Pancreas (tissue), 10 donors: ENCODE results near the gene TK1. TPM values are rescaled to one million over a fixed set of nuclear protein-coding genes. Genes with fewer than 3 reads are reported as not detected.
"Not testable (repeated sequence)": the region's sequence is repeated elsewhere in the genome, so short reads cannot be mapped to it uniquely, and the experiment has no call there.

Source experiments
- ATAC-seq, 4 donors: fragments of 200-7000 bp; cut with Tn5 transposase; one replicate each; pipeline versions ENCODE4 v1.8.0 to v1.9.1; 2020; ENCODE audit warnings: mild to moderate bottlenecking in 4 of 4, moderate library complexity in 4 of 4
- DNase-seq, 6 donors: peaks; one replicate each; pipeline ENCODE4 v3.0.0-alpha.2; 2020
- FAIRE-seq: peaks from 2 replicates; lab custom pipeline; 2012; peaks lifted over from hg19 to GRCh38; lab: Jason Lieb, UNC
- H3K27ac ChIP-seq, 4 donors: fragments of 200-600 bp; sonication (generic); 1 replicate in 3 of 4; 2 replicates in 1 of 4; pipeline versions ENCODE4 v1.5.0 to v1.8.0; 2020
- H3K27me3 ChIP-seq, 4 donors: fragments of 200-600 bp; one replicate each; pipeline ENCODE4 v1.8.0; 2021
- H3K36me3 ChIP-seq, 3 donors: fragments of 200-600 bp; sonication (generic) in 1 of 3; one replicate each; pipeline versions ENCODE4 v1.5.0 to v1.8.0; 2020 to 2021
- H3K4me1 ChIP-seq, 3 donors: fragments of 200-600 bp; one replicate each; pipeline ENCODE4 v1.8.0; 2021
- H3K4me3 ChIP-seq, 4 donors: fragments of 200-600 bp; sonication (generic) in 2 of 4; one replicate each; pipeline versions ENCODE4 v1.5.0 to v1.8.0; 2020 to 2021
- H3K9me3 ChIP-seq, 4 donors: fragments of 200-600 bp; one replicate each; pipeline ENCODE4 v1.8.0; 2021
- WGBS, 2 donors: extraction: QIAGEN DNeasy Blood & Tissue Kit; methylation state at CpG; one replicate each; pipeline ENCODE4 v1.1.7; 2013; 5-methylcytosine and 5-hydroxymethylcytosine counted together
- intact Hi-C, 3 donors: fragments of 100-400 bp; cut with DNase I; formaldehyde crosslinking; loops; one replicate each; pipeline versions ENCODE4 v1.11.1 to v1.14.2; 2022
- polyA plus RNA-seq, 2 donors: library from polyadenylated mRNA; stranded (reverse); fragments of 200-250 nt; gene quantifications; one replicate each; pipeline ENCODE4 v1.2.3, GENCODE V29; 2013
- total RNA-seq, 6 donors: library from RNA; stranded (reverse); fragmentation: NEBNext Ultra II Directional in 4 of 6; extraction: Animal tissue kit (Norgen Biotek cat#: 25700) in 4 of 6; gene quantifications; one replicate each; pipeline versions ENCODE4 v1.2.1 to v1.2.4, GENCODE V29; 2021 to 2023
- TF ChIP-seq, protein P1 (sequence below), 4 donors: fragments of 200-600 bp; sonication (generic) in 3 of 4; IDR thresholded peaks; one replicate each; pipeline versions ENCODE4 v1.5.0 to v1.8.0; 2021; ENCODE audit warnings: antibody characterized with exemption in 4 of 4
- donor health status: healthy with polysubstance abuse.
- donor health status: DM: no; HTN: no; CAD: no; lungs with moderate emphysema.
- donor health status: DM: no; HTN: no; CAD: no.
- donor health status: control.
- donor health status: control.
- donor health status: Bipolar disorder and iron deficiency.
- donor health status: DM: yes; HTN: yes; CAD: no.
- donor health status: DM: no; HTN: no; CAD: no.
- donor health status: DM: no; HTN: no; CAD: no.
- donor health status: DM: yes; HTN: yes; CAD: no.

TK1 gene
- total RNA-seq (1 to 10 TPM; 1.3 to 4.2 (median 3.2) TPM), polyA plus RNA-seq (1 to 10 TPM; 1.2 to 2.2 TPM)

DNA sequence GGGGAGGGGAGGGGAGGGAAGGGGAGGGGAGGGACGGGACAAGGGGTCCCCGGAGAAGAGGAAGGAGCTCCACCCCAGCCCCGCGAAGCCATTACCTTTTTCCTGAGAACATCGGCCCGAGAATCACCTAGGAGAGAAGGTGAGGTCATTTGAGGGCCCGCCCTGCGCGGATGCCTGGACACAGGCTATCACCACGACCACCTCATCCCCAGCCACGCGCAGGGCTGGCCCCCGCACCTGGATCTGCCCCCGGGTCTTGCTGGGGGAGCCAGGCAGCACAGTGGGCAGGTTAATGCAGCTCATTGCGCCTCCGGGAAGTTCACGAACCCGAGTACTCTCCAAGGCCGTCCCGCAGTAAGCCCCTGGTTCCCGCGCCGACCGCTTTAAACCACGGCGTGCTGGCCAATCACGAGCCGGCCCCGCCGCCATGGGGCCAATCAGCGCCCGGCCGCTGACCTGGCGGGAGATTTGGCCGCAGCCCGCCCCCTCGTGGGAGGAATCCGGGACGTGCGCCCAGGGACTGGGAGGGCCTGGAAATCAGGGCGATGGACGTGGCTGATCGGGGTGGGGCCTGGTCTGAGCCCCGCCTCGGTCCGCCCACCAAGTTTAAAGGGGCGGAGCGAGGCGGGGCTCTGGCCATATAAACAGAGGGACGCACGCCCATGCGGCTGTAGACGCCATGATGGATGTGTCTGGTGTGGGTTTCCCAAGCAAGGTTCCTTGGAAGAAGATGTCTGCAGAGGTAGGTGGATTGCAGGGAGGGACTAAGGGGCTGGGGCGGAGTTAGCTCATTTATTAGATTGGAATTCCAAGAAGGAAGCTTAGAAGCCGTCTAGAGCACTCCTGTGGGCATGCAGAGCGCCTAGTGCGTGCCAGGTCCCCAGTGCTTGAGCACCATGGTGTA is at the start of gene TK1, which contains the start of gene AFMID:
Gene TK1, minus strand, starts transcription at position 361 of the 904 bp plus-strand sequence. Its CDS starts 58 bp downstream, at position 303.
Gene AFMID, plus strand, starts transcription at position 671 of the 904 bp plus-strand sequence. Its CDS starts 9 bp downstream, at position 680.
- Histone ChIP-seq H3K4me3 (peak within 1 kb of the TSS; percentile 19 to 54 (median 36)), H3K9me3 (no peaks in the 10 kb centered on the region), H3K27me3 (no peaks in the 10 kb centered on the region), H3K27ac (peak within 1 kb of the TSS; percentile 11 to 65 (median 58)), H3K36me3 (peaks cover 0 to 10% (median 0%) of the 10 kb centered on the region in 3 donors), H3K4me1 (peaks cover 32 to 37% (median 32%) of the 10 kb centered on the region in 3 donors)
- intact Hi-C loops: no loop called here
- DNase-seq: peak; percentile 97 to 99 (median 99)
- TF ChIP-seq, protein P1, sequence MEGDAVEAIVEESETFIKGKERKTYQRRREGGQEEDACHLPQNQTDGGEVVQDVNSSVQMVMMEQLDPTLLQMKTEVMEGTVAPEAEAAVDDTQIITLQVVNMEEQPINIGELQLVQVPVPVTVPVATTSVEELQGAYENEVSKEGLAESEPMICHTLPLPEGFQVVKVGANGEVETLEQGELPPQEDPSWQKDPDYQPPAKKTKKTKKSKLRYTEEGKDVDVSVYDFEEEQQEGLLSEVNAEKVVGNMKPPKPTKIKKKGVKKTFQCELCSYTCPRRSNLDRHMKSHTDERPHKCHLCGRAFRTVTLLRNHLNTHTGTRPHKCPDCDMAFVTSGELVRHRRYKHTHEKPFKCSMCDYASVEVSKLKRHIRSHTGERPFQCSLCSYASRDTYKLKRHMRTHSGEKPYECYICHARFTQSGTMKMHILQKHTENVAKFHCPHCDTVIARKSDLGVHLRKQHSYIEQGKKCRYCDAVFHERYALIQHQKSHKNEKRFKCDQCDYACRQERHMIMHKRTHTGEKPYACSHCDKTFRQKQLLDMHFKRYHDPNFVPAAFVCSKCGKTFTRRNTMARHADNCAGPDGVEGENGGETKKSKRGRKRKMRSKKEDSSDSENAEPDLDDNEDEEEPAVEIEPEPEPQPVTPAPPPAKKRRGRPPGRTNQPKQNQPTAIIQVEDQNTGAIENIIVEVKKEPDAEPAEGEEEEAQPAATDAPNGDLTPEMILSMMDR (IDR thresholded peaks at IDR 0.05): peak; percentile 57 to 93 (median 87)
- ATAC-seq: peak; percentile 87 to 93 (median 88)
- FAIRE-seq: peak; percentile 13
- 3% methylated on average over 53 to 57 of the region's 57 CpGs for WGBS, 2 donors

GRCh38 chr17:78235885-78236284 is 49.0 kb upstream of the TK1 start:
- ATAC-seq (no peak), FAIRE-seq (no peak), DNase-seq (no peak)
- no peak overlapping the region for H3K27ac ChIP-seq
- peaks cover 0 to 13% (median 0%) of the 10 kb centered on the region in 4 donors for H3K27me3 ChIP-seq
- H3K9me3 ChIP-seq: no peaks in the 10 kb centered on the region
- WGBS, 2 donors: 83 to 87% methylated on average over 8 of the region's 8 CpGs
- intact Hi-C loops: no loop called here
- no peaks in the 10 kb centered on the region for H3K4me1 ChIP-seq
- no peaks in the 10 kb centered on the region for H3K36me3 ChIP-seq
- no peak overlapping the region for H3K4me3 ChIP-seq
- TF ChIP-seq, protein P1 (IDR thresholded peaks at IDR 0.05): no peak

GRCh38 chr17:78235022-78235421 is 48.2 kb upstream of the TK1 start:
- intact Hi-C loops, DNase-seq, H3K4me3 ChIP-seq, FAIRE-seq, H3K4me1 ChIP-seq, H3K36me3 ChIP-seq, ATAC-seq, H3K9me3 ChIP-seq, H3K27ac ChIP-seq: not testable (repeated sequence)
- WGBS, 2 donors: 76% methylated on average over 6 of the region's 6 CpGs
- peaks cover 0 to 19% (median 0%) of the 10 kb centered on the region in 4 donors for H3K27me3 ChIP-seq

DNA sequence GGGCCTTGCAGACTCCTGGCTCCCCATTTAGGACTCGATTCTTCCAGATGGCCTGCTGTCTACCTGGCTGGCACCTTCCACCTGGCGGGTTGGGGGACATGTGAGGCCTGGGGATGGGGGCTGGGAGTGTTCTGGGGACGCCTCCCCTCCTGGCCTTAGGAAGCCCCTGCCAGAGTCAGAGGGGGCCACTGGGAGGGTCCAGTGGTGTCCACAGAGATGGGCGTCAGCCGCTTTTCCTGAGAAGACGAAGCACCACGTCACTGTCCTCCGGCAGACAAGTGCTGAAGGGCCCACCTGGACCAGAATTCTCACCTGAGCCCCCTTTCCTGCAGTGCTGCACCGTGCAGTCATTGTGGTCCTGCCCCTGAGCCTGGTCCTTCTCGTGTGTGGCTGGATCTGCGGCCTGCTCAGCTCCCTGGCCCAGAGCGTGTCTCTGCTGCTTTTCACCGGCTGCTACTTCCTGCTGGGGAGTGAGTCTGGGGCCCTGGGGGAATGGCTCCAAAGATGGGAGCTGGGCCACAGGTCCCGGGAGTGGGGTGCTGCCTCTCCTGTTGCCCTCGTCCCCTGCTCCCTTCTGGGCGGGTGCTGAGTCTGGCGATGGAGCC is 47.5 kb upstream of the TK1 start:
- DNase-seq: no peak
- TF ChIP-seq, protein P1 (IDR thresholded peaks at IDR 0.05): no peak
- no peaks in the 10 kb centered on the region for H3K9me3 ChIP-seq
- 77 to 85% methylated on average over 17 of the region's 17 CpGs for WGBS, 2 donors
- no peaks in the 10 kb centered on the region for H3K4me1 ChIP-seq
- H3K27me3 ChIP-seq: peaks cover 0 to 19% (median 0%) of the 10 kb centered on the region in 4 donors
- intact Hi-C loops: no loop called here
- H3K36me3 ChIP-seq: no peaks in the 10 kb centered on the region
- no peak overlapping the region for H3K27ac ChIP-seq
- no peak overlapping the region for H3K4me3 ChIP-seq
- FAIRE-seq: no peak
- no peak for ATAC-seq

DNA sequence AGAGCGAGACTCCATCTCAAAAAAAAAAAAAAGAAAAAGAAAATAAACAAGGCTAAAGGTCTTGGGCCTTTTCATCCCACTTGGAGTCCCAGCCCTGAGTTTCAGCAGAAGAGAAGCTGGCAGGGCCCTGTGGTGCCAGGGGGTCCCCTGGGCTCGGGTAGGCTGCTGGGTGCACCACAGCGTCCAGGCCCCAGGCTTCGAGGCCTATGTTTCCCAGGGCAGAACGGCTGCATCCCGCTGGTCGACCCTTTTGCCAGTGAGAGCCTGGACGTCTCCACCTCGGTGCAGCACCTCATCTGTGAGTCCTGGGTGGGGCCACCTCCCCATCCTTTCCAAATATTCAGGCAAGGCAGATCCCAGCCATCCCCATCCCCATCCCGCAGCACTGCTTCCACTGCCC is 46.8 kb upstream of the TK1 start:
- Histone ChIP-seq H3K4me3 (no peak overlapping the region), H3K4me1 (no peaks in the 10 kb centered on the region), H3K27me3 (peaks cover 0 to 19% (median 0%) of the 10 kb centered on the region in 4 donors), H3K27ac (no peak overlapping the region), H3K9me3 (no peaks in the 10 kb centered on the region), H3K36me3 (no peaks in the 10 kb centered on the region)
- FAIRE-seq (no peak), DNase-seq (no peak), ATAC-seq (no peak)
- WGBS, 2 donors: 79 to 90% methylated on average over 10 of the region's 10 CpGs
- intact Hi-C loops: no loop called here
- TF ChIP-seq, protein P1 (IDR thresholded peaks at IDR 0.05): no peak
